GM12878 (cell line): ENCODE results near the gene AURKA. TPM values are rescaled to one million over a fixed set of nuclear protein-coding genes. Genes with fewer than 3 reads are reported as not detected.

Source experiments
- ATAC-seq: fragments of 200-7000 bp; cut with Tn5 transposase; 3 replicates; pipeline ENCODE4 v1.9.1; 2020; ENCODE audit warnings: mild to moderate bottlenecking, moderate library complexity
- BruUV-seq: library from RNA; stranded (reverse); fragments of 400-500 nt; replicated peaks from 2 replicates; lab custom pipeline; 2021; lab: Mats Ljungman, UMichigan
- CTCF ChIA-PET: fragments of 300-600 bp; sonication (Branson Sonifier 250); formaldehyde crosslinking; extraction: SDS; loops from one replicate; lab custom pipeline; 2021; ENCODE audit warnings: inconsistent platforms; lab: Yijun Ruan, JAX
- POLR2A ChIA-PET: fragments of 350-600 bp; formaldehyde crosslinking; extraction: SDS; loops from one replicate; lab custom pipeline; 2021; ENCODE audit warnings: inconsistent platforms; lab: Charles Lee
- RAD21 ChIA-PET: fragments of 300-600 bp; sonication (Branson Sonifier 250); formaldehyde crosslinking; loops from one replicate; lab custom pipeline; 2023; ENCODE audit warnings: antibody characterized with exemption; ENCODE audit not compliant: unreplicated experiment; lab: Charles Lee
- SMC1A ChIA-PET: fragments of 300-600 bp; sonication (Branson Sonifier 250); formaldehyde crosslinking; loops from one replicate; lab custom pipeline; 2023; ENCODE audit not compliant: unreplicated experiment, uncharacterized antibody; lab: Charles Lee
- DNase-seq: peaks from one replicate; pipeline ENCODE4 v3.0.0-alpha.2; 2011; ENCODE audit warnings: low read depth, low spot score
- FAIRE-seq: peaks from 3 replicates; lab custom pipeline; 2011; peaks lifted over from hg19 to GRCh38; lab: Jason Lieb, UNC
- H2AFZ ChIP-seq: 2 replicates; pipeline ENCODE4 v1.6.0; 2011; ENCODE audit warnings: low read depth, low read length, control low read depth; ENCODE audit not compliant: control insufficient read depth
- H3K27ac ChIP-seq: 2 replicates; pipeline ENCODE4 v1.5.1; 2011; ENCODE audit warnings: control low read depth; ENCODE audit not compliant: control insufficient read depth, insufficient read depth
- H3K27me3 ChIP-seq, 2 experiments: replicated peaks in 1 of 2; 2 replicates each; pipeline versions ENCODE4 v1.6.0 to v1.6.1; 2011; ENCODE audit warnings: low read length in 1 of 2; ENCODE audit not compliant: control insufficient read depth in 2 of 2, insufficient read depth in 2 of 2
- H3K36me3 ChIP-seq, 2 experiments: 2 replicates each; pipeline ENCODE4 v1.5.1; 2011; ENCODE audit warnings: low read length in 1 of 2; ENCODE audit not compliant: control insufficient read depth in 2 of 2, insufficient read depth in 2 of 2
- H3K4me1 ChIP-seq: 2 replicates; pipeline ENCODE4 v1.6.1; 2011; ENCODE audit warnings: mild to moderate bottlenecking, low read length, moderate library complexity, mixed read lengths; ENCODE audit not compliant: control insufficient read depth, insufficient read depth
- H3K4me2 ChIP-seq: 2 replicates; pipeline ENCODE4 v1.6.0; 2011; ENCODE audit warnings: control low read depth; ENCODE audit not compliant: control insufficient read depth, insufficient read depth
- H3K4me3 ChIP-seq: fragments of 200-600 bp; sonication (generic); 2 replicates; pipeline ENCODE4 v1.5.1; 2016
- H3K79me2 ChIP-seq: 2 replicates; pipeline ENCODE4 v1.6.0; 2011; ENCODE audit warnings: low read length; ENCODE audit not compliant: control insufficient read depth, insufficient read depth
- H3K9ac ChIP-seq: 2 replicates; pipeline ENCODE4 v1.8.0; 2011; ENCODE audit warnings: low read length, control low read depth, mixed read lengths; ENCODE audit not compliant: control insufficient read depth, insufficient read depth
- H3K9me3 ChIP-seq: replicated peaks from 3 replicates; pipeline ENCODE4 v1.5.1; 2011; ENCODE audit warnings: mild to moderate bottlenecking, low read length; ENCODE audit not compliant: control insufficient read depth, insufficient read depth
- H4K20me1 ChIP-seq: 2 replicates; pipeline ENCODE4 v1.6.0; 2011; ENCODE audit not compliant: control insufficient read depth, insufficient read depth
- ASH2L ChIP-seq: fragments of 300-600, 200-600 bp; sonication (generic); IDR thresholded peaks from 2 replicates; pipeline ENCODE4 v1.6.1; 2017; ENCODE audit warnings: low read depth, mild to moderate bottlenecking, borderline replicate concordance
- CBFB ChIP-seq: IDR thresholded peaks from 2 replicates; pipeline ENCODE4 v1.6.1; 2016; ENCODE audit warnings: antibody characterized with exemption, low read depth
- CHD4 ChIP-seq: fragments of 200-600 bp; sonication (generic); IDR thresholded peaks from 2 replicates; pipeline ENCODE4 v1.6.1; 2016; ENCODE audit warnings: mild to moderate bottlenecking
- FOXK2 ChIP-seq: fragments of 450-650 bp; IDR thresholded peaks from 2 replicates; pipeline ENCODE4 v1.6.1; 2017; ENCODE audit warnings: mild to moderate bottlenecking, moderate library complexity
- HDGF ChIP-seq: fragments of 450-650 bp; IDR thresholded peaks from 2 replicates; pipeline ENCODE4 v1.6.1; 2016; ENCODE audit warnings: antibody characterized with exemption
- MTA3 ChIP-seq: IDR thresholded peaks from 2 replicates; pipeline ENCODE4 v1.6.1; 2012; ENCODE audit warnings: low read length, inconsistent platforms, borderline replicate concordance
- NFXL1 ChIP-seq: fragments of 450-650 bp; IDR thresholded peaks from 2 replicates; pipeline ENCODE4 v1.6.1; 2017; ENCODE audit warnings: antibody characterized with exemption, mild to moderate bottlenecking, borderline replicate concordance
- NR2F1 ChIP-seq: fragments of 450-650 bp; conservative IDR thresholded peaks from 2 replicates; pipeline ENCODE4 v1.6.1; 2017; ENCODE audit warnings: mild to moderate bottlenecking
- POLR2AphosphoS2 ChIP-seq: IDR thresholded peaks from 2 replicates; pipeline ENCODE4 v1.6.1; 2011; ENCODE audit warnings: low read depth, mild to moderate bottlenecking, low read length, improper control_type of control experiment, moderate library complexity
- SIN3A ChIP-seq: IDR thresholded peaks from 2 replicates; pipeline ENCODE4 v1.6.1; 2012; ENCODE audit warnings: low read depth, low read length, improper control_type of control experiment
- SMC3 ChIP-seq: IDR thresholded peaks from 2 replicates; pipeline ENCODE4 v1.6.1; 2011; ENCODE audit warnings: low read length, improper control_type of control experiment, borderline replicate concordance
- SRF ChIP-seq, 2 experiments: IDR thresholded peaks; 2 replicates each; pipeline ENCODE4 v1.6.1; 2011; ENCODE audit warnings: low read depth in 2 of 2, low read length in 2 of 2, mild to moderate bottlenecking in 1 of 2, moderate library complexity in 1 of 2
- TCF12 ChIP-seq: IDR thresholded peaks from 2 replicates; pipeline ENCODE4 v1.6.1; 2011; ENCODE audit warnings: low read depth, mild to moderate bottlenecking, low read length
- WGBS: methylation state at CpG from one replicate; pipeline ENCODE4 v1.1.6; 2016; ENCODE audit warnings: low lambda C conversion rate; ENCODE audit not compliant: insufficient replicate concordance, insufficient coverage; ENCODE audit errors: missing lambda C conversion rate; 5-methylcytosine and 5-hydroxymethylcytosine counted together
- in situ Hi-C: fragments of 300-500 bp; cut with MboI; formaldehyde crosslinking; loops from 9 replicates; pipeline ENCODE4 v1.14.3; 2018; ENCODE audit warnings: mixed read lengths
- intact Hi-C: fragments of 100-400 bp; cut with micrococcal nuclease; formaldehyde crosslinking; loops from one replicate; pipeline ENCODE4 v1.14.2; 2022; ENCODE audit not compliant: unreplicated experiment
- polyA plus RNA-seq, 11 experiments: library from polyadenylated mRNA; depleted of rRNA in 4 of 11; unstranded in 6 of 11; stranded (reverse) in 5 of 11; fragments of >200 nt; fragmentation: Nextera tagmentation in 4 of 11; fragmentation: Illumina TruSeq in 1 of 11; extraction: Ambion mirVana in 4 of 11; extraction: Trizol in 1 of 11; gene quantifications; 1 replicate in 1 of 11; 2 replicates in 10 of 11; pipeline versions ENCODE4 v1.2.1 to v1.2.3, GENCODE V29; 2011 to 2016; ENCODE audit warnings: inconsistent platforms in 2 of 11, missing spikeins in 2 of 11, low read depth in 1 of 11
- total RNA-seq, 4 experiments: library from RNA; depleted of rRNA in 3 of 4; stranded (reverse); fragments of >200 nt in 3 of 4; fragmentation: Illumina TruSeq in 1 of 4; extraction: Trizol in 1 of 4; gene quantifications; 2 replicates each; pipeline versions ENCODE4 v1.2.1 to v1.2.3, GENCODE V29; 2013 to 2021
- TF ChIP-seq, protein P1 (sequence below): fragments of 450-650 bp; formaldehyde crosslinking; IDR thresholded peaks from 2 replicates; pipeline ENCODE4 v1.4.0; 2022; ENCODE audit warnings: mild to moderate bottlenecking, moderate library complexity
- TF ChIP-seq, protein P2 (sequence below): fragments of 450-650 bp; IDR thresholded peaks from 2 replicates; pipeline ENCODE4 v1.6.1; 2018; ENCODE audit warnings: mild to moderate bottlenecking, low read depth, moderate library complexity; ENCODE audit not compliant: partially characterized antibody
- TF ChIP-seq, protein P3 (sequence below): fragments of 150-350 bp; IDR thresholded peaks from 2 replicates; pipeline ENCODE4 v1.6.1; 2014; ENCODE audit warnings: mild to moderate bottlenecking, low read depth, low read length
- TF ChIP-seq, protein P4 (sequence below): IDR thresholded peaks from 2 replicates; pipeline ENCODE4 v1.6.1; 2012; ENCODE audit warnings: low read depth, low read length, improper control_type of control experiment

Gene AURKA
- total and polyA plus RNA-seq, 10 of the 15 experiments (the other 5 are each of a cell fraction or from before 2014, with no cell fraction given): 57.3 to 122 (median 73.4) TPM

DNA sequence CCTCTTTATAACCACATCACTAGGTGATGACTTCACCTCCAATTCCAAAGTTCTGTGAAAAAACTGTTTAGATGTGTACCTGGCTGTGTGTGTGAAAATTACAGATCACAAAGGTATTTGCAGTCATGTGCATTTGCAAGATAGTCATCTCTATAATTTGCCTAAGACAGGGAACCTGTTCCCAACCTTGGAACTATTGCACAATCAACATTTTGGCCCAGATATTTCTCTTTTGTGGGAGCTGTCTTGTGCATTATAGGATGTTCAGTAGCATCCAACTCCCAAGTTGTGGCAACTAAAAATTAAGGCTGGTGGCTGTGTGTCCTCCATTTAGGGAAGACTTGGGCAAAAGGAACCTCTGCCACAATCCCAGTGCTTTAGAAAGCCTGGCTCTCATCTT is 67.2 kb downstream of the AURKA start (continued):
- TF ChIP-seq, protein P1, sequence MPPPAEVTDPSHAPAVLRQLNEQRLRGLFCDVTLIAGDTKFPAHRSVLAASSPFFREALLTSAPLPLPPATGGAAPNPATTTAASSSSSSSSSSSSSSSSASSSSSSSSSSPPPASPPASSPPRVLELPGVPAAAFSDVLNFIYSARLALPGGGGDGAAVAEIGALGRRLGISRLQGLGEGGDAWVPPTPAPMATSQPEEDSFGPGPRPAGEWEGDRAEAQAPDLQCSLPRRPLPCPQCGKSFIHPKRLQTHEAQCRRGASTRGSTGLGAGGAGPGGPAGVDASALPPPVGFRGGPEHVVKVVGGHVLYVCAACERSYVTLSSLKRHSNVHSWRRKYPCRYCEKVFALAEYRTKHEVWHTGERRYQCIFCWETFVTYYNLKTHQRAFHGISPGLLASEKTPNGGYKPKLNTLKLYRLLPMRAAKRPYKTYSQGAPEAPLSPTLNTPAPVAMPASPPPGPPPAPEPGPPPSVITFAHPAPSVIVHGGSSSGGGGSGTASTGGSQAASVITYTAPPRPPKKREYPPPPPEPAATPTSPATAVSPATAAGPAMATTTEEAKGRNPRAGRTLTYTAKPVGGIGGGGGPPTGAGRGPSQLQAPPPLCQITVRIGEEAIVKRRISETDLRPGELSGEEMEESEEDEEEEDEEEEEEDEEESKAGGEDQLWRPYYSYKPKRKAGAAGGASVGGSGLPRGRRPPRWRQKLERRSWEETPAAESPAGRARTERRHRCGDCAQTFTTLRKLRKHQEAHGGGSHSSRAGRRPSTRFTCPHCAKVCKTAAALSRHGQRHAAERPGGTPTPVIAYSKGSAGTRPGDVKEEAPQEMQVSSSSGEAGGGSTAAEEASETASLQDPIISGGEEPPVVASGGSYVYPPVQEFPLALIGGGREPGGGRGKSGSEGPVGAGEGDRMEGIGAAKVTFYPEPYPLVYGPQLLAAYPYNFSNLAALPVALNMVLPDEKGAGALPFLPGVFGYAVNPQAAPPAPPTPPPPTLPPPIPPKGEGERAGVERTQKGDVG: no peak
- no peak for TF ChIP-seq SIN3A
- no peak for TF ChIP-seq FOXK2

DNA sequence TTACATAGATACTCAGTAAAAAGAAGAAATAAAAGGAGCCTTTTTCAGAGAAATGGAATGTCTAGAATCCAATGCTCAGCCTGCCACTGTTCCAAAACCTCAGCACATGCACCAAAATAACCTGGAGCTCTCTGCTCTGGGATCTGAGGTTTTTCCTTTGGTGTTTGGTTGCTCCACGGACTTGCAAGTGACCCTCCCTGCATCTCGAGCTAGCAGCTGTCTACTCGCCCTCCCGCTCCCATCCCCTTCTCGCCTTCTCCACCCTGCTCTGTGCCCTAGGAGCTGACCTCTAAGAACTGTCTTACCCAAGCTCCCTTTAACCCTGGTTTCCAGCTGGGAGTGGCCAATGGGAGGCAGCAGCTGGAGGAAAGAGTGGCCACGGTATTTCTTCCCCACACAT is 68.4 kb downstream of the AURKA start:
- POLR2A ChIA-PET: no interaction called here
- Histone ChIP-seq H3K27ac (no peak overlapping the region), H2AFZ (no peak overlapping the region), H3K4me1 (no peaks in the 10 kb centered on the region), H3K27me3 (no peaks in the 10 kb centered on the region), H3K4me3 (no peak overlapping the region), H3K9ac (no peak overlapping the region), H3K9me3 (no peaks in the 10 kb centered on the region), H4K20me1 (no peaks in the 10 kb centered on the region), H3K4me2 (no peak overlapping the region), H3K36me3 (no peaks in the 10 kb centered on the region), H3K79me2 (no peaks in the 10 kb centered on the region)
- no TSS peak for BruUV-seq
- no peak for FAIRE-seq
- in situ Hi-C loops (no loop called here), intact Hi-C loops (no loop called here)
- 31% methylated on average over 6 of the region's 6 CpGs for WGBS
- no peak for DNase-seq
- CTCF ChIA-PET: no interaction called here
- SMC1A ChIA-PET: no interaction called here
- RAD21 ChIA-PET: no interaction called here
- ATAC-seq: no peak
- TF ChIP-seq MTA3 (no peak), CBFB (no peak), CHD4 (no peak), ASH2L (no peak), POLR2AphosphoS2 (no peak), HDGF (no peak), SMC3 (no peak), NFXL1 (no peak), NR2F1 (no peak), TCF12 (no peak), SRF (IDR thresholded peaks at IDR 0.05; ENCODE audit: low read depth in 2 of 2, low read length in 2 of 2) (no peak)
- TF ChIP-seq, protein P2, sequence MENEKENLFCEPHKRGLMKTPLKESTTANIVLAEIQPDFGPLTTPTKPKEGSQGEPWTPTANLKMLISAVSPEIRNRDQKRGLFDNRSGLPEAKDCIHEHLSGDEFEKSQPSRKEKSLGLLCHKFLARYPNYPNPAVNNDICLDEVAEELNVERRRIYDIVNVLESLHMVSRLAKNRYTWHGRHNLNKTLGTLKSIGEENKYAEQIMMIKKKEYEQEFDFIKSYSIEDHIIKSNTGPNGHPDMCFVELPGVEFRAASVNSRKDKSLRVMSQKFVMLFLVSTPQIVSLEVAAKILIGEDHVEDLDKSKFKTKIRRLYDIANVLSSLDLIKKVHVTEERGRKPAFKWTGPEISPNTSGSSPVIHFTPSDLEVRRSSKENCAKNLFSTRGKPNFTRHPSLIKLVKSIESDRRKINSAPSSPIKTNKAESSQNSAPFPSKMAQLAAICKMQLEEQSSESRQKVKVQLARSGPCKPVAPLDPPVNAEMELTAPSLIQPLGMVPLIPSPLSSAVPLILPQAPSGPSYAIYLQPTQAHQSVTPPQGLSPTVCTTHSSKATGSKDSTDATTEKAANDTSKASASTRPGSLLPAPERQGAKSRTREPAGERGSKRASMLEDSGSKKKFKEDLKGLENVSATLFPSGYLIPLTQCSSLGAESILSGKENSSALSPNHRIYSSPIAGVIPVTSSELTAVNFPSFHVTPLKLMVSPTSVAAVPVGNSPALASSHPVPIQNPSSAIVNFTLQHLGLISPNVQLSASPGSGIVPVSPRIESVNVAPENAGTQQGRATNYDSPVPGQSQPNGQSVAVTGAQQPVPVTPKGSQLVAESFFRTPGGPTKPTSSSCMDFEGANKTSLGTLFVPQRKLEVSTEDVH: no peak
- TF ChIP-seq, protein P3, sequence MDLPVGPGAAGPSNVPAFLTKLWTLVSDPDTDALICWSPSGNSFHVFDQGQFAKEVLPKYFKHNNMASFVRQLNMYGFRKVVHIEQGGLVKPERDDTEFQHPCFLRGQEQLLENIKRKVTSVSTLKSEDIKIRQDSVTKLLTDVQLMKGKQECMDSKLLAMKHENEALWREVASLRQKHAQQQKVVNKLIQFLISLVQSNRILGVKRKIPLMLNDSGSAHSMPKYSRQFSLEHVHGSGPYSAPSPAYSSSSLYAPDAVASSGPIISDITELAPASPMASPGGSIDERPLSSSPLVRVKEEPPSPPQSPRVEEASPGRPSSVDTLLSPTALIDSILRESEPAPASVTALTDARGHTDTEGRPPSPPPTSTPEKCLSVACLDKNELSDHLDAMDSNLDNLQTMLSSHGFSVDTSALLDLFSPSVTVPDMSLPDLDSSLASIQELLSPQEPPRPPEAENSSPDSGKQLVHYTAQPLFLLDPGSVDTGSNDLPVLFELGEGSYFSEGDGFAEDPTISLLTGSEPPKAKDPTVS: no peak
- TF ChIP-seq, protein P4, sequence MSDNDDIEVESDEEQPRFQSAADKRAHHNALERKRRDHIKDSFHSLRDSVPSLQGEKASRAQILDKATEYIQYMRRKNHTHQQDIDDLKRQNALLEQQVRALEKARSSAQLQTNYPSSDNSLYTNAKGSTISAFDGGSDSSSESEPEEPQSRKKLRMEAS: no peak
